HEK293T (cell line): ENCODE results near the gene LMF1.

ENCODE experiments used
- ARNT ChIP-seq: fragments of 450-650 bp; IDR thresholded peaks from 2 replicates; pipeline ENCODE4 v1.6.1; 2017; ENCODE audit warnings: mild to moderate bottlenecking
- BHLHE40 ChIP-seq: fragments of 450-650 bp; IDR thresholded peaks from 2 replicates; pipeline ENCODE4 v1.6.1; 2016; ENCODE audit warnings: mild to moderate bottlenecking, moderate library complexity, borderline replicate concordance
- FOXK2 ChIP-seq: fragments of 450-650 bp; IDR thresholded peaks from 2 replicates; pipeline ENCODE4 v1.6.1; 2016; ENCODE audit warnings: mild to moderate bottlenecking
- FOXM1 ChIP-seq: fragments of 450-650 bp; IDR thresholded peaks from 2 replicates; pipeline ENCODE4 v1.6.1; 2017; ENCODE audit warnings: mild to moderate bottlenecking, borderline replicate concordance
- L3MBTL2 ChIP-seq: fragments of 450-650 bp; conservative IDR thresholded peaks from 2 replicates; pipeline ENCODE4 v1.6.1; 2016; ENCODE audit warnings: mild to moderate bottlenecking
- LEF1 ChIP-seq: fragments of 450-650 bp; IDR thresholded peaks from 2 replicates; pipeline ENCODE4 v1.6.1; 2017; ENCODE audit warnings: mild to moderate bottlenecking, borderline replicate concordance
- SP1 ChIP-seq: fragments of 450-650 bp; IDR thresholded peaks from 2 replicates; pipeline ENCODE4 v1.6.1; 2017
- SUZ12 ChIP-seq: fragments of 450-650 bp; IDR thresholded peaks from 2 replicates; pipeline ENCODE4 v1.6.1; 2016; ENCODE audit warnings: mild to moderate bottlenecking
- TARDBP ChIP-seq: fragments of 450-650 bp; IDR thresholded peaks from 2 replicates; pipeline ENCODE4 v1.6.1; 2016
- TF ChIP-seq, protein P1 (sequence below): fragments of 450-650 bp; IDR thresholded peaks from 2 replicates; pipeline ENCODE4 v1.6.1; 2016

GRCh38 chr16:865026-865425 is 105.8 kb downstream of the LMF1 start:
- TF ChIP-seq L3MBTL2 (no peak), FOXK2 (no peak), TARDBP (no peak), SUZ12 (no peak), BHLHE40 (no peak), SP1 (no peak), LEF1 (no peak), FOXM1 (no peak), ARNT (no peak)
- TF ChIP-seq, protein P1, sequence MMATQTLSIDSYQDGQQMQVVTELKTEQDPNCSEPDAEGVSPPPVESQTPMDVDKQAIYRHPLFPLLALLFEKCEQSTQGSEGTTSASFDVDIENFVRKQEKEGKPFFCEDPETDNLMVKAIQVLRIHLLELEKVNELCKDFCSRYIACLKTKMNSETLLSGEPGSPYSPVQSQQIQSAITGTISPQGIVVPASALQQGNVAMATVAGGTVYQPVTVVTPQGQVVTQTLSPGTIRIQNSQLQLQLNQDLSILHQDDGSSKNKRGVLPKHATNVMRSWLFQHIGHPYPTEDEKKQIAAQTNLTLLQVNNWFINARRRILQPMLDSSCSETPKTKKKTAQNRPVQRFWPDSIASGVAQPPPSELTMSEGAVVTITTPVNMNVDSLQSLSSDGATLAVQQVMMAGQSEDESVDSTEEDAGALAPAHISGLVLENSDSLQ = no peak
